B cell (primary cell): Measurements from ENCODE around the gene CFAP65. TPM values are rescaled to one million over a fixed set of nuclear protein-coding genes. Genes with fewer than 3 reads are reported as not detected.

ENCODE experiments used
- ATAC-seq: fragments of 200-7000 bp; cut with Tn5 transposase; one replicate; pipeline ENCODE4 v1.10.0; 2021; ENCODE audit warnings: low read depth, mild to moderate bottlenecking, moderate number of reproducible peaks, moderate library complexity
- CTCF ChIA-PET: fragments of 350-600 bp; sonication (Branson Sonifier 250); formaldehyde crosslinking; loops from one replicate; lab custom pipeline; 2021; ENCODE audit warnings: antibody characterized with exemption, inconsistent platforms; lab: Charles Lee
- POLR2A ChIA-PET: fragments of 350-600 bp; sonication (Branson Sonifier 250); formaldehyde crosslinking; loops from one replicate; lab custom pipeline; 2021; ENCODE audit warnings: antibody characterized with exemption; lab: Charles Lee
- DNase-seq: peaks from one replicate; pipeline ENCODE4 v3.0.0; 2013
- H2AFZ ChIP-seq: 2 replicates; pipeline ENCODE4 v1.6.1; 2012; ENCODE audit warnings: mild to moderate bottlenecking, low read depth, low read length; ENCODE audit not compliant: insufficient read depth, poor library complexity, severe bottlenecking
- H3K27ac ChIP-seq, 2 donors: 1 replicate in 1 of 2; 2 replicates in 1 of 2; pipeline ENCODE4 v1.5.1; 2012 to 2013; ENCODE audit warnings: low read length in 2 of 2, mild to moderate bottlenecking in 2 of 2, moderate library complexity in 1 of 2
- H3K27me3 ChIP-seq, 4 experiments: fragments of 200-600 bp in 1 of 4; sonication (generic) in 1 of 4; replicated peaks in 1 of 4; 1 replicate in 2 of 4; 2 replicates in 2 of 4; pipeline versions ENCODE4 v1.6.1 to v1.7.0; 2013 to 2016; ENCODE audit warnings: low read length in 3 of 4, mild to moderate bottlenecking in 2 of 4, mixed read lengths in 1 of 4, moderate library complexity in 1 of 4; ENCODE audit not compliant: insufficient read depth in 4 of 4, control insufficient read depth in 3 of 4; ENCODE audit errors: control extremely low read depth in 1 of 4
- H3K36me3 ChIP-seq, 2 experiments: replicated peaks in 1 of 2; 1 replicate in 1 of 2; 2 replicates in 1 of 2; pipeline versions ENCODE4 v1.6.1 to v1.7.1; 2013; ENCODE audit warnings: low read length in 1 of 2; ENCODE audit not compliant: insufficient read depth in 2 of 2, control insufficient read depth in 1 of 2; ENCODE audit errors: control extremely low read depth in 1 of 2, extremely low read depth in 1 of 2
- H3K4me1 ChIP-seq, 2 donors: fragments of 200-600 bp in 1 of 2; sonication (generic) in 1 of 2; 1 replicate in 1 of 2; 2 replicates in 1 of 2; pipeline versions ENCODE4 v1.5.1 to v1.6.1; 2013 to 2017; ENCODE audit warnings: low read length in 2 of 2; ENCODE audit not compliant: control insufficient read depth in 2 of 2, insufficient read depth in 2 of 2
- H3K4me2 ChIP-seq: replicated peaks from 2 replicates; pipeline ENCODE3; 2012; ENCODE audit warnings: mild to moderate bottlenecking, low read depth, low read length; ENCODE audit not compliant: poor library complexity, severe bottlenecking
- H3K4me3 ChIP-seq, 5 experiments: fragments of 200-600 bp in 1 of 5; sonication (generic) in 1 of 5; 1 replicate in 3 of 5; 2 replicates in 2 of 5; pipeline versions ENCODE4 v1.5.1 to v1.7.0; 2011 to 2016; ENCODE audit warnings: low read length in 4 of 5, mild to moderate bottlenecking in 4 of 5, low read depth in 2 of 5, control low read depth in 1 of 5, moderate library complexity in 1 of 5; ENCODE audit not compliant: insufficient read depth in 1 of 5; ENCODE audit errors: control extremely low read depth in 1 of 5, extremely low read depth in 1 of 5
- H3K79me2 ChIP-seq: fragments of 200-600 bp; sonication (generic); one replicate; pipeline ENCODE4 v1.6.0; 2016; ENCODE audit warnings: low read length; ENCODE audit not compliant: control insufficient read depth, insufficient read depth
- H3K9ac ChIP-seq: fragments of 200-600 bp; sonication (generic); 2 replicates; pipeline ENCODE4 v1.6.1; 2017; ENCODE audit warnings: mild to moderate bottlenecking, low read length, moderate library complexity
- H3K9me3 ChIP-seq, 3 donors: one replicate each; pipeline versions ENCODE4 v1.6.1 to v1.7.1; 2013; ENCODE audit warnings: low read length in 2 of 3; ENCODE audit not compliant: control insufficient read depth in 2 of 3, insufficient read depth in 1 of 3; ENCODE audit errors: control extremely low read depth in 1 of 3
- H4K20me1 ChIP-seq: 2 replicates; pipeline ENCODE4 v1.6.0; 2012; ENCODE audit warnings: mild to moderate bottlenecking, low read length; ENCODE audit not compliant: insufficient read depth, control insufficient read depth, poor library complexity, severe bottlenecking
- H3K27ac Mint-ChIP-seq: one replicate; pipeline ENCODE4 v1.8.0; 2021; ENCODE audit warnings: mixed read lengths
- H3K27me3 Mint-ChIP-seq: one replicate; pipeline ENCODE4 v1.8.0; 2021; ENCODE audit warnings: mixed read lengths
- H3K4me1 Mint-ChIP-seq: one replicate; pipeline ENCODE4 v1.8.0; 2021; ENCODE audit warnings: mixed read lengths
- H3K4me3 Mint-ChIP-seq: one replicate; pipeline ENCODE4 v1.8.0; 2021; ENCODE audit warnings: mixed read lengths
- H3K9me3 Mint-ChIP-seq: one replicate; pipeline ENCODE4 v1.8.0; 2022; ENCODE audit warnings: mixed read lengths; ENCODE audit not compliant: insufficient read depth
- EZH2 ChIP-seq: IDR thresholded peaks from 2 replicates; pipeline ENCODE4 v1.6.1; 2012; ENCODE audit warnings: borderline replicate concordance, low read depth, mild to moderate bottlenecking, moderate library complexity, low read length; ENCODE audit not compliant: insufficient read depth, poor library complexity, severe bottlenecking
- WGBS: methylation state at CpG from one replicate; pipeline ENCODE4 v1.1.5; 2013; ENCODE audit warnings: missing lambda C conversion rate; ENCODE audit not compliant: insufficient coverage; 5-methylcytosine and 5-hydroxymethylcytosine counted together
- intact Hi-C: fragments of 100-400 bp; cut with micrococcal nuclease; formaldehyde crosslinking; loops from one replicate; pipeline ENCODE4 v1.10.0; 2022
- polyA plus RNA-seq: library from polyadenylated mRNA; depleted of rRNA; stranded (reverse); fragments of >200 nt; gene quantifications from 2 replicates; pipeline ENCODE4 v1.2.3, GENCODE V29; 2012
- total RNA-seq, 2 donors: library from RNA; stranded (reverse); fragments of 120-200 nt in 1 of 2; gene quantifications; 1 replicate in 1 of 2; 2 replicates in 1 of 2; pipeline versions ENCODE4 v1.2.3 to v1.2.4, GENCODE V29; 2013 to 2022
- TF ChIP-seq, protein P1 (sequence below): fragments of 200-600 bp; IDR thresholded peaks from one replicate; pipeline ENCODE4 v1.8.0; 2022; ENCODE audit warnings: antibody characterized with exemption, mild to moderate bottlenecking

The CFAP65 gene
- total and polyA plus RNA-seq, 2 donors (not counting 1 experiment from before 2014, with no cell fraction given) = not detected

DNA sequence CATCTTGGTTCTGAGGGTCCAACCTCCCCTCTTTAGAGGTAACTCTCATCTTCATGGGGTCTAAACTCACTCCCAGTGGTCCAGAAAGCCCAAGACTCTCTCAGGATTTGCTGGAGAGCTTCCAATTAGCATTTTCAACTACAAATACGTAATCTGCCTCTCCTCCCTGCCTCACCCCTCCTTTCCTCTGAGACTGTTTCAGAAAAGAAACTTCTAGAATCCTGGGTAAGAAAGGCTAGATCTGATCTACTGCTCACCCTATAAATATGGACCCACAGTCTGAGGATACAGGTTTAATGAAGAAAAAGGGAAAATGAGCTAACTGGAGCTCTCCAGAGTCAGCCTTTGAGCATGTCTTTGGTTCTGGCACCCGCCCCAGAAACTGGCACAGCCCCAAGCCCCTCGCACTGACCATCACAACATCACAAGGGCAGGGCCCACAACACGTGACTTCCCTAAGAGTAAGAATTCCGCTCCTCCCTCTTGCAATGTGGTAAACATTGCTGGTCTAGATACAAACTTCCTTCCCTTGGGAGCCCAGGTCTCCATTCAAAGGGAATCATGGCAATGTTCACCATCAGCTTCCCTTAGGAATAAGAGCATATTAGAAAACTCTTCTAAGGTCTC lies 41.1 kb upstream of the CFAP65 start:
- H3K4me1 ChIP-seq = peaks cover 0 to 3% of the 10 kb centered on the region in 2 donors
- H3K9ac ChIP-seq = no peak overlapping the region
- ChIA-PET POLR2A (no interaction called here), CTCF (no interaction called here)
- no peak for ATAC-seq
- H2AFZ ChIP-seq = no peak overlapping the region
- TF ChIP-seq, protein P1, sequence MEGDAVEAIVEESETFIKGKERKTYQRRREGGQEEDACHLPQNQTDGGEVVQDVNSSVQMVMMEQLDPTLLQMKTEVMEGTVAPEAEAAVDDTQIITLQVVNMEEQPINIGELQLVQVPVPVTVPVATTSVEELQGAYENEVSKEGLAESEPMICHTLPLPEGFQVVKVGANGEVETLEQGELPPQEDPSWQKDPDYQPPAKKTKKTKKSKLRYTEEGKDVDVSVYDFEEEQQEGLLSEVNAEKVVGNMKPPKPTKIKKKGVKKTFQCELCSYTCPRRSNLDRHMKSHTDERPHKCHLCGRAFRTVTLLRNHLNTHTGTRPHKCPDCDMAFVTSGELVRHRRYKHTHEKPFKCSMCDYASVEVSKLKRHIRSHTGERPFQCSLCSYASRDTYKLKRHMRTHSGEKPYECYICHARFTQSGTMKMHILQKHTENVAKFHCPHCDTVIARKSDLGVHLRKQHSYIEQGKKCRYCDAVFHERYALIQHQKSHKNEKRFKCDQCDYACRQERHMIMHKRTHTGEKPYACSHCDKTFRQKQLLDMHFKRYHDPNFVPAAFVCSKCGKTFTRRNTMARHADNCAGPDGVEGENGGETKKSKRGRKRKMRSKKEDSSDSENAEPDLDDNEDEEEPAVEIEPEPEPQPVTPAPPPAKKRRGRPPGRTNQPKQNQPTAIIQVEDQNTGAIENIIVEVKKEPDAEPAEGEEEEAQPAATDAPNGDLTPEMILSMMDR = no peak
- TF ChIP-seq EZH2 = no peak
- H3K79me2 ChIP-seq = no peaks in the 10 kb centered on the region
- Mint-ChIP-seq H3K27ac (no peak overlapping the region), H3K4me1 (peaks cover 15% of the 10 kb centered on the region), H3K27me3 (no peaks in the 10 kb centered on the region), H3K9me3 (no peaks in the 10 kb centered on the region), H3K4me3 (no peak overlapping the region)
- H3K27ac ChIP-seq = no peak overlapping the region
- H3K36me3 ChIP-seq = peaks cover 0 to 3% of the 10 kb centered on the region in 2 experiments
- H3K4me3 ChIP-seq = no peak overlapping the region
- no peak for DNase-seq
- 95% methylated on average over 3 of the region's 5 CpGs for WGBS
- intact Hi-C loops = no loop called here
- no peaks in the 10 kb centered on the region for H3K9me3 ChIP-seq
- H3K4me2 ChIP-seq = no peak overlapping the region
- no peaks in the 10 kb centered on the region for H3K27me3 ChIP-seq
- peaks cover 11% of the 10 kb centered on the region for H4K20me1 ChIP-seq

DNA sequence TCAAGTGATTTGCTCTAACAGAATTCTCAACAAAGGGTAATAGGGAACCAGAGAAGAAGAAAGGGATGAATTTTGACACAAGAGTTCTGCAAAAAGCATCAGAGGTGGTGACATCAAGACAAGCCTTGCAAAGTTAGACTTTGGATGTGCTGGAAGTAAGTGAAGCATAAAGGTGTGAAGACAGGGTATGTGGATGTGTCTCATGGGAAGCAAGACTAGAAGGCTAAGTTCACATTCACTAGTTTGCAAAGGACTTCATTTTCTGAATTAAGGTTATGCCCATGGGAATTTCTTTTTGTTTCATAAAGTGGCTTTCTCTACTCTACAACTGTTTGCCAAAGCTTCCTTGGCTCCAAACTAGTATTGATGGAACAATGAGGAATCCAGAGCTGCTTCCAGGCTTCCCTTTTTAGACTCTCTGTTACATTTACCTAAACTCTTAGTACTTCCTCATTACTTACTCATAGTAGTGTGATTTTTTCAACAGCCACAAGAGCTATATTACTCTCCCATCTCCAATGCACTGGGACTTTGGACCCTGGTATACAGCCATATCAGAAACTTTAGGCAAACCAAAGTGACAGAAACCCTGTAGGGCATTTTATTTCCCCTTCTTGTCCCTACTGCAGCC lies 40.5 kb upstream of the CFAP65 start:
- ChIA-PET POLR2A (no interaction called here), CTCF (no interaction called here)
- no peaks in the 10 kb centered on the region for H3K27me3 ChIP-seq
- H3K9ac ChIP-seq = no peak overlapping the region
- no peak for DNase-seq
- no peaks in the 10 kb centered on the region for H3K79me2 ChIP-seq
- H3K4me1 ChIP-seq = peaks cover 0 to 3% of the 10 kb centered on the region in 2 donors
- no peaks in the 10 kb centered on the region for H3K9me3 Mint-ChIP-seq
- no peak for ATAC-seq
- H4K20me1 ChIP-seq = peaks cover 11% of the 10 kb centered on the region
- no peak overlapping the region for H3K4me3 ChIP-seq
- no peak overlapping the region for H2AFZ ChIP-seq
- H3K4me2 ChIP-seq = no peak overlapping the region
- H3K36me3 ChIP-seq = peaks cover 4 to 5% of the 10 kb centered on the region in 2 experiments
- no peaks in the 10 kb centered on the region for H3K9me3 ChIP-seq
- H3K27ac ChIP-seq = no peak overlapping the region
- intact Hi-C loops = no loop called here
- no peaks in the 10 kb centered on the region for H3K27me3 Mint-ChIP-seq
- H3K4me3 Mint-ChIP-seq = no peak overlapping the region
- H3K4me1 Mint-ChIP-seq = peaks cover 15% of the 10 kb centered on the region
- H3K27ac Mint-ChIP-seq = no peak overlapping the region
- TF ChIP-seq EZH2 = no peak
- TF ChIP-seq, protein P1 = no peak
